Endometrial microvascular endothelial cells (primary cell): ENCODE data around the gene HSD17B2. TPM values are rescaled to one million over a fixed set of nuclear protein-coding genes. Genes with fewer than 3 reads are reported as not detected.
"Not testable (repeated sequence)": the region's sequence is repeated elsewhere in the genome, so short reads cannot be mapped to it uniquely, and the experiment has no call there.

Experiments used
- in situ Hi-C: cut with HindIII; loops from 2 replicates; pipeline ENCODE4 v1.10.0; 2017; ENCODE audit warnings: low sequenced_read_pairs, low pct_unique_long_range_greater_than_20kb; ENCODE audit errors: inconsistent ontology term
- total RNA-seq: library from RNA; depleted of rRNA; stranded (reverse); fragments of >200 nt; gene quantifications from one replicate; pipeline ENCODE4 v1.2.3, GENCODE V29; 2015; ENCODE audit errors: inconsistent ontology term

The HSD17B2 gene
- total RNA-seq, 1 donor from 2014 or later: 113 TPM

- in situ Hi-C loops: no loop called here
Observed at GRCh38 chr16:82105107-82105506, 70.1 kb downstream of the HSD17B2 start.

GRCh38 chr16:82108100-82108499 is 73.0 kb downstream of the HSD17B2 start:
- in situ Hi-C loops: no loop called here

GRCh38 chr16:82108774-82109173 is 73.7 kb downstream of the HSD17B2 start:
- in situ Hi-C loops: no loop called here

GRCh38 chr16:82109266-82109665 is 74.2 kb downstream of the HSD17B2 start:
- in situ Hi-C loops: not testable (repeated sequence)

- in situ Hi-C loops: no loop called here
Observed at GRCh38 chr16:82111944-82112343, 76.9 kb downstream of the HSD17B2 start.

- in situ Hi-C loops: no loop called here
Observed at GRCh38 chr16:82113741-82114140, 78.7 kb downstream of the HSD17B2 start.

GRCh38 chr16:82116535-82116934 is 81.5 kb downstream of the HSD17B2 start:
- in situ Hi-C loops: no loop called here

DNA sequence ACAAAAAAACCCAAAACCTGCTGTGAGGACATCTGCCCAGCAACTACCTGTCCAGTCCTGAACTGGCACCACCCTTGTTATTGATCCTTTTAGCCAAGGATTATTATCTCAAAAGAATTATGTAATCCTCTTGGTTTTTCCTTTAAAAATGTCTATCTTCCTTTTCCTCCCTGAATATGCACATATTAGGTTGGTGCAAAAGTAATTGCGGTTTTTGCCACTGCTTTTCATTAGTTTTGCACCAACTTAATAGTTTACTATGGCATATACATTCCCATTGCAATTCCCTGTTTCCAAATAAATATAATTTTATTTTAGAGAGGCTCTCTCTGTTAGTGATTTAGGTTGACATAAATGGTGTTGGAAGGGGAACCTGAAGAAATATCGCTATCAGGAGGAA is 83.7 kb downstream of the HSD17B2 start:
- in situ Hi-C loops: no loop called here

- in situ Hi-C loops: no loop called here
Observed at GRCh38 chr16:82119405-82119804, 84.4 kb downstream of the HSD17B2 start.

DNA sequence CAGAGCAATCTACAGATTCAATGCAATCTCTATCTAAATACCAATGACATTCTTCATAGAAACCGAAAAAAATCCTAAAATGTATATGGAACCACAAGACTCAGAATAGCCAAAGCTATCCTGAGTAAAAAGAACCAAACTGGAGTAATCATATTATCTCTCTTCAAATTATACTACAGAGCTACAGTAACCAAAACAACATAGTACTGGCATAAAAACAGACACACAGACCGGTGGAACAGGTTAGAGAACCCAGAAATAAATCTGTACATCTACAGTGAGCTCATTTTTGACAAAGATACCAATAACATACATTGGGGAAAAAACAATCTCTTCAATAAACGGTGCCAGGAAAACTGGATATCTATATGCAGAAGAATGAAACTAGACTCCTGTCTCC is 89.6 kb downstream of the HSD17B2 start:
- in situ Hi-C loops: no loop called here

GRCh38 chr16:82129881-82130280 is 94.8 kb downstream of the HSD17B2 start:
- in situ Hi-C loops: no loop called here

DNA sequence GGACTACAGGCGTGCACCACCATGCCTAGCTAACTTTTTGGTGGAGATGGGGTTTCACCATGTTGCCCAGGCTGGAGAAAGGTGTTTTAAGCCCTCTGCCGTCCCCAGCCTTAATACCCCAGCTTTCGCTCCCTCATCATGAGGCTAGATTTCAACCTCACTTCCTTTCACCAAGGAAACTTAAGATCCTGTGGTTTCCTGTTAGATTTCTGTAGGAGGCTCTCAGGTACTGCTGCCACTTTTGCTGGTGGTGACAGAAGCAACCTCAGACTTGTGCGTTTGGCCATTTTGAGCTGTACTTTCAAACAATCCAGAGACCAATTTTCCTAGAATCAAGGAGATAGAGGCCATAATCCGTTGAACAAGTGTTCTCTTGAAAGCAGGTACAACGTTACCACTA is 98.7 kb downstream of the HSD17B2 start:
- in situ Hi-C loops: no loop called here

DNA sequence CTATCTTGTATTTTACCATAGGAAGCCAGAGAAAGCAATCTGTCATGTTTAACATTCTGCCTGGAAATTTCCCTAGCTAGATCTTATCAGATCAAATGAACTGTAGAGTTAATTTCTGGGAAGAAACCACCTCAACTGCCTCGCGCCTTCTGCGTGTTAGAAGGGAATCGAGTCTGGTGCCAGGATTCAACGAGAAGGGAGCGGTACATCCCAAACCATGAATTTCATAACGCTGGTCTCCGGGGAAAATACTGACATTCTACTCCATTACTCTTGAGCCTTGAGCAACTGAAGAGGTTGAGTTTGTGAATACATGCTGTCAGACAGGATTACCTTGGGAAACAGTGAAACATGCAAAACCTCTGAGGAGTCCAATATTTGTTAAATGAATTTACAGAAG is 99.8 kb downstream of the HSD17B2 start:
- in situ Hi-C loops: no loop called here

- in situ Hi-C loops: no loop called here
Observed at GRCh38 chr16:82135844-82136243, 100.8 kb downstream of the HSD17B2 start.

GRCh38 chr16:82136956-82137821 is 102.1 kb downstream of the HSD17B2 start:
- in situ Hi-C loops: no loop called here

- in situ Hi-C loops: no loop called here
Observed at GRCh38 chr16:82137822-82138167, 102.7 kb downstream of the HSD17B2 start.

GRCh38 chr16:82138478-82139285 is 103.6 kb downstream of the HSD17B2 start:
- in situ Hi-C loops: no loop called here

- in situ Hi-C loops: not testable (repeated sequence)
Observed at GRCh38 chr16:82139286-82139571, 104.2 kb downstream of the HSD17B2 start.

DNA sequence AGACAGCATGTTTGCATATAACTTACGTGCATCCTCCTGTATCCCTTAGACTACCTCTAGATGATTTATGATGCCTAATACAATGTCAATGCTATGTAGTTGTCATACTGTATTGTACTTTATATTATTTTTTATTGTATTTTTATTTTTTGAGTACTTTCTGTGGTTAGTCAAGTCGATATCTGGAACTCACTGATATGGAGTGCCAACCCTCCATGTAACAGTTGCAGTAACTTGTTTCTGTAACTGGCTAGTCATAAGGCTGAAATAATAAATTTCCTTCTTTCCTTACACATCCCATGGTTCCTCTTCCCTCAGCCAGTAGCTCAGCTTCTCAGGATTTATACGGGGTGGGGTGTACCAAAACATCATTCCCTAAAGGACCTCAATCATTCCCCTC is 111.5 kb downstream of the HSD17B2 start:
- in situ Hi-C loops: no loop called here

- in situ Hi-C loops: no loop called here
Observed at GRCh38 chr16:82146957-82147356, 111.9 kb downstream of the HSD17B2 start.
